ENCODE results near the gene PSMD7.
"Not testable (repeated sequence)": the region's sequence is repeated elsewhere in the genome, so short reads cannot be mapped to it uniquely, and the experiment has no call there.

Gene PSMD7

GRCh38 chr16:74321356-74321755 lies 24.7 kb downstream of the PSMD7 start:
- in situ Hi-C loops (cut with HindIII; ENCODE audit: low pct_ligation_motif_present, low sequenced_read_pairs): no loop called here
- H3K27ac ChIP-seq: no peak overlapping the region
- no peaks in the 10 kb centered on the region for H3K36me3 ChIP-seq (replicated peaks)
- H3K4me3 ChIP-seq (ENCODE audit: low read depth, low read length): no peak overlapping the region
- no peak for DNase-seq
- no peaks in the 10 kb centered on the region for H3K27me3 ChIP-seq (replicated peaks)
- TF ChIP-seq, protein P1, sequence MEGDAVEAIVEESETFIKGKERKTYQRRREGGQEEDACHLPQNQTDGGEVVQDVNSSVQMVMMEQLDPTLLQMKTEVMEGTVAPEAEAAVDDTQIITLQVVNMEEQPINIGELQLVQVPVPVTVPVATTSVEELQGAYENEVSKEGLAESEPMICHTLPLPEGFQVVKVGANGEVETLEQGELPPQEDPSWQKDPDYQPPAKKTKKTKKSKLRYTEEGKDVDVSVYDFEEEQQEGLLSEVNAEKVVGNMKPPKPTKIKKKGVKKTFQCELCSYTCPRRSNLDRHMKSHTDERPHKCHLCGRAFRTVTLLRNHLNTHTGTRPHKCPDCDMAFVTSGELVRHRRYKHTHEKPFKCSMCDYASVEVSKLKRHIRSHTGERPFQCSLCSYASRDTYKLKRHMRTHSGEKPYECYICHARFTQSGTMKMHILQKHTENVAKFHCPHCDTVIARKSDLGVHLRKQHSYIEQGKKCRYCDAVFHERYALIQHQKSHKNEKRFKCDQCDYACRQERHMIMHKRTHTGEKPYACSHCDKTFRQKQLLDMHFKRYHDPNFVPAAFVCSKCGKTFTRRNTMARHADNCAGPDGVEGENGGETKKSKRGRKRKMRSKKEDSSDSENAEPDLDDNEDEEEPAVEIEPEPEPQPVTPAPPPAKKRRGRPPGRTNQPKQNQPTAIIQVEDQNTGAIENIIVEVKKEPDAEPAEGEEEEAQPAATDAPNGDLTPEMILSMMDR (IDR thresholded peaks at IDR 0.05; ENCODE audit: low read depth, low read length, missing control alignments): no peak

- TF ChIP-seq, protein P1 (IDR thresholded peaks at IDR 0.05; ENCODE audit: low read depth, low read length, missing control alignments): no peak
- Histone ChIP-seq H3K4me3 (ENCODE audit: low read depth, low read length) (no peak overlapping the region), H3K27ac (no peak overlapping the region), H3K27me3 (replicated peaks) (no peaks in the 10 kb centered on the region), H3K36me3 (replicated peaks) (peaks cover 7% of the 10 kb centered on the region)
- DNase-seq: no peak
- in situ Hi-C loops (cut with HindIII; ENCODE audit: low pct_ligation_motif_present, low sequenced_read_pairs): no loop called here
Measured at GRCh38 chr16:74322301-74322710, 25.7 kb downstream of the PSMD7 start.

DNA sequence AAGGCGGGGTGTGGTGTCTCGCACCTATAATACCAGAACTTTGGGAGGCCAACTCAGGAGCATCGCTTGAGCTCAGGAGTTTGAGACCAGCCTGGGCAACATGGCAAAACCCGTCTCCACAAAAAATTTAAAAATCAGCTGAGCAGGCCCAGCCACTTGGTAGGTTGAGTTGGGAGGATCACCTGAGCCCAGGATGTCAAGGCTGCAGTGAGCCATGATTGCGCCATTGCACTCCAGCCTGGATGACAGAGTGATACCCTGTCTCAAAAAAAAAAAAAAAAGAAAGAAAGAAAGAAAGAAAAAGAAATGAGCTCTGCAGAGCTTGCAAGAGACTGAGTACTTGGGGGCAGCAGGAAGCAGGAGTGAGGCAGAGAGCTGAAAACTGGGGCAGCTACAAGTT lies 28.2 kb downstream of the PSMD7 start:
- in situ Hi-C loops (cut with HindIII; ENCODE audit: low pct_ligation_motif_present, low sequenced_read_pairs); H3K4me3 ChIP-seq (ENCODE audit: low read depth, low read length); H3K27me3 ChIP-seq (replicated peaks); DNase-seq; H3K27ac ChIP-seq; H3K36me3 ChIP-seq (replicated peaks): not testable (repeated sequence)

GRCh38 chr16:74325641-74326040 lies 29.0 kb downstream of the PSMD7 start:
- peaks cover 11% of the 10 kb centered on the region for H3K36me3 ChIP-seq (replicated peaks)
- no peak overlapping the region for H3K4me3 ChIP-seq (ENCODE audit: low read depth, low read length)
- no peaks in the 10 kb centered on the region for H3K27me3 ChIP-seq (replicated peaks)
- TF ChIP-seq, protein P1 (IDR thresholded peaks at IDR 0.05; ENCODE audit: low read depth, low read length, missing control alignments): no peak
- in situ Hi-C loops (cut with HindIII; ENCODE audit: low pct_ligation_motif_present, low sequenced_read_pairs): no loop called here
- DNase-seq: no peak
- H3K27ac ChIP-seq: no peak overlapping the region

DNA sequence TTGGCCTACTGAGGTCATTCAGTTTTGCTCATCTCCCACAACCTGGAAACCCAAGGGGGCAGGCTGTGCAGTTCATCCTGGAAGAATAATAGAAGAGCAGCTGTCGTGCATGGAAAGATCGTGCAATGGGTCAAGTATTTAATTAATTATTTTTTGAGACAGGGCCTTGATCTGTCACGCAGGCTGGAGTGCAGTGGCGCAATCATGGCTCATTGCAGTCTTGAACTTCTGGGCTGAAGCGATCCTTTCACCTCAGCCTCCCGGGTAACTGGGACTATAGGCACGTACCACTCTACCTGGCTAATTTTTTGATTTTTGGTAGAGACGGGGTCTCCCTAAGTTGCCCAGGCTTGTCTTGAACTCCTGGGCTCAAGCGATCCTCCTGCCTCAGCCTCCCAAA lies 31.7 kb downstream of the PSMD7 start:
- H3K4me3 ChIP-seq (ENCODE audit: low read depth, low read length); DNase-seq; in situ Hi-C loops (cut with HindIII; ENCODE audit: low pct_ligation_motif_present, low sequenced_read_pairs); H3K27me3 ChIP-seq (replicated peaks); H3K27ac ChIP-seq: not testable (repeated sequence)
- peaks cover 15% of the 10 kb centered on the region for H3K36me3 ChIP-seq (replicated peaks)

DNA sequence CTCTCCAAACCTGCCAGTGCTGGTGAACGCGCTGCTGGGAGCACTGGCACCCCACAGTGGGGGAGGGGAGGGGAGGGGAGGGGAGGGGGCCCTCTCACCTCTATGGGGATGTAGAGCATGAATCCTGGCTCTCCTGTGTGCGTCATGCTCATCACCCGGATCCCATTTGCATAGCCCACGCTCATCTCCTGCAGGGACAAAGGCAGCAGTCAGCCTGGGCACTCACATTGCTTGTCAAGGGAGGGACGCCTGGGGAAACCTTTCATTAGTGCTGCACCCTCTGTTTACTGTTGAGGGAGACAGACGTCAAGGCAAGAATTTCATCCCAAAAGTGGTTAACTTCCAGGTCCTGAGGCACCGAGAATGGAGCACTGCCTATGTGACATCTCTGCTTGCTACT lies 35.9 kb downstream of the PSMD7 start:
- DNase-seq; in situ Hi-C loops (cut with HindIII; ENCODE audit: low pct_ligation_motif_present, low sequenced_read_pairs); H3K27ac ChIP-seq; H3K4me3 ChIP-seq (ENCODE audit: low read depth, low read length); H3K27me3 ChIP-seq (replicated peaks): not testable (repeated sequence)
- H3K36me3 ChIP-seq (replicated peaks): peaks cover 14% of the 10 kb centered on the region

DNA sequence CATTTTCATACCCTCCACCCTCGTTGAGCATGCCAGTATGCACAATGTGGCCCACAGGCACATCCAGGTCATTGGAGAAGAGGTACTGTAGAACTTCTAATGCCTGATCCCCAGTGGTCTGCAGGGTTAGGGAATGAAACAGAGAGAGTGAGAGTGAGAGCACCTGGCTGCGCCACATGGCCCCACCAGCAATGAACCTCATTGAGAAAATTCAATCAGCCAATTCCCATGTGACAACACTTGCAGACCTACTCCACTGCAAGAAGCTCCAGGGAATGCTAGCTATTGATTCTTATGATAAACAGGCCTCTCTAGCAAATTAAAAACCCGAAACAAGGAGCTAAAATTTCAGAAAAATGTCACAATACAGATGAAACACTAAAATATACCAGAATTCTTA lies 40.9 kb downstream of the PSMD7 start:
- H3K36me3 ChIP-seq (replicated peaks); H3K4me3 ChIP-seq (ENCODE audit: low read depth, low read length); H3K27ac ChIP-seq; H3K27me3 ChIP-seq (replicated peaks); in situ Hi-C loops (cut with HindIII; ENCODE audit: low pct_ligation_motif_present, low sequenced_read_pairs); DNase-seq: not testable (repeated sequence)

- in situ Hi-C loops (cut with HindIII; ENCODE audit: low pct_ligation_motif_present, low sequenced_read_pairs); H3K36me3 ChIP-seq (replicated peaks); DNase-seq; H3K4me3 ChIP-seq (ENCODE audit: low read depth, low read length); H3K27ac ChIP-seq; H3K27me3 ChIP-seq (replicated peaks): not testable (repeated sequence)
Measured at GRCh38 chr16:74339226-74339625, 42.6 kb downstream of the PSMD7 start.

DNA sequence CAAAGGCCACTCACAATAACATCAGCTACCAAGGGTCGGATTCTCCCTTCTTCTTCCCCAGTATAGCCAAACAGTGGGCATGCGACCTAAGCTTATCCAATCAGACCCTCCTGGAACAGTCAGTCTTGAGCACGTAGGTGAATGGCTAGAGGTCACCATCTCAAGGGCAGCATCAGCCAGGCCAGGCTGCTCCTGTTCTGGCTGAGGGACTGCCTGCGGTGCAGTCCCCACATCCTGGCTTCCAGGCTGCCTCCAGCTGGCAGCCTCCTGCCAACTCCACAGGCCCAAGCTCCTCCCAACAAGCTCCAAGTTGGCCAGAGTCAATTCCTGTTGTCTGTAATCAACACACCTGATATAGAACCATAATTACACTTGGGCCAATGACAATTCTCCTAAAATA lies 56.4 kb downstream of the PSMD7 start:
- H3K4me3 ChIP-seq (ENCODE audit: low read depth, low read length); DNase-seq; H3K27ac ChIP-seq; H3K27me3 ChIP-seq (replicated peaks); in situ Hi-C loops (cut with HindIII; ENCODE audit: low pct_ligation_motif_present, low sequenced_read_pairs): not testable (repeated sequence)
- H3K36me3 ChIP-seq (replicated peaks): peaks cover 10% of the 10 kb centered on the region
